ENCODE data around the gene BBS9.
"Not testable (repeated sequence)": the region's sequence is repeated elsewhere in the genome, so short reads cannot be mapped to it uniquely, and the experiment has no call there.

BBS9 gene

DNA sequence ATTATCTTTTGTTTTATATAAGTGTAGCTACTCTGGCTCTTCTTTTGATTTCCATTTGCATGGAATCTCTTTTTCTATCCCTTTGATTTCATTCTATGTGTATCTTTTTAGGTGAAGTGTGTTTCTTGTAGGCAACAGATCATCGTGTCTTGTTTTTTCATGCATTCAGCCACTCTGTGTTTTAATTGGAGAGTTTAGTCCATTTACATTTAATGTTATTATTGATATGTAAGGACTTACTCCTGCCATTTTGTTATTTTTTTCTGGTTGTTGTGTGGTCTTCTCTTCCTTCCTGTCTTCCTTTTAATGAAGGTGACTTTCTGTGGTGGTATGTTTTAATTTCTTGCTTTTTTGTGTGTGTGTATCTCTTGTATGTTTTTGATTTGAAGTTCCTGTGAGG lies 81.6 kb downstream of the BBS9 start:
- Mint-ChIP-seq H3K4me1 (no peaks in the 10 kb centered on the region), H3K27ac (no peak overlapping the region), H3K36me3 (peaks cover 56% of the 10 kb centered on the region), H3K27me3 (no peaks in the 10 kb centered on the region), H3K4me3 (no peak overlapping the region), H3K9me3 (peaks cover 35% of the 10 kb centered on the region)

DNA sequence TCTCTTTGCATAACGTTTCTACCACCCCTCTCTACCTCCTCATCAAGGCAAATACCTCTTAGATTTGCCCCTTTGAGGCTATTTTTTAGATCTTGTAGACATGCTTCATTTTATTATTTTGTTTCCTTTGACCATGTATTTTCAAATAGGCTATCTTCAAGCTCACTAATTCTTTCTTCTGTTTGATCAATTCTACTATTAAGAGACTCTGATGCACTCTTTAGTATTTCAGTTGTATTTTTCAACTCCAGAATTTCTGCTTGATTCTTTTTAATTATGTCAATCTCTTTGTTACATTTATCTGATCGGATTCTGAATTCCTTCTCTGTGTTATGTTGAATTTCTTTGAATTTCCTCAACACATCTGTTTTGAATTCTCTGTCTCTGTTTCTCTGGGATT lies 82.8 kb downstream of the BBS9 start:
- no peaks in the 10 kb centered on the region for H3K27me3 Mint-ChIP-seq
- H3K9me3 Mint-ChIP-seq = peaks cover 35% of the 10 kb centered on the region
- no peak overlapping the region for H3K4me3 Mint-ChIP-seq
- H3K36me3 Mint-ChIP-seq = peaks cover 56% of the 10 kb centered on the region
- H3K27ac Mint-ChIP-seq = no peak overlapping the region
- H3K4me1 Mint-ChIP-seq = no peaks in the 10 kb centered on the region

DNA sequence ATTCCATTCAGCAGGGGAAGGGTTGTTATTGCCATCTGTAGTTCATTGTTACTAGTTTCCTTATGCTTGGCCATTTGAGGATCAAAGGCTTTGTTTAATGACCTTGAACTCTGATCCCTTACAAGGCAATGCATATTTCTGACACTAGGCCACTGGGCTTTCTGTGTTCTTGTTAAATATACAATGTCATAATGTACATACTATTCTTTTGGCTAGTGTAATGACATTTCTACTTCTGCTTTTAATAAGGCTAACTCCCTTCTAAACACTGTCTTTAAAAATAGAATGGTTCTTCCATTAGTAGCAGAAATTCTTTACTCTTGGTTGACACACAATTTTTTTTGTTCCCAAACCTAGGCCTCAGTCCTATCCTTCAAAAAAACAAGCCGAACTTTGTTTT lies 86.6 kb downstream of the BBS9 start:
- no peak overlapping the region for H3K4me3 Mint-ChIP-seq
- peaks cover 38% of the 10 kb centered on the region for H3K36me3 Mint-ChIP-seq
- H3K27me3 Mint-ChIP-seq = no peaks in the 10 kb centered on the region
- peaks cover 15% of the 10 kb centered on the region for H3K9me3 Mint-ChIP-seq
- no peaks in the 10 kb centered on the region for H3K4me1 Mint-ChIP-seq
- H3K27ac Mint-ChIP-seq = no peak overlapping the region

DNA sequence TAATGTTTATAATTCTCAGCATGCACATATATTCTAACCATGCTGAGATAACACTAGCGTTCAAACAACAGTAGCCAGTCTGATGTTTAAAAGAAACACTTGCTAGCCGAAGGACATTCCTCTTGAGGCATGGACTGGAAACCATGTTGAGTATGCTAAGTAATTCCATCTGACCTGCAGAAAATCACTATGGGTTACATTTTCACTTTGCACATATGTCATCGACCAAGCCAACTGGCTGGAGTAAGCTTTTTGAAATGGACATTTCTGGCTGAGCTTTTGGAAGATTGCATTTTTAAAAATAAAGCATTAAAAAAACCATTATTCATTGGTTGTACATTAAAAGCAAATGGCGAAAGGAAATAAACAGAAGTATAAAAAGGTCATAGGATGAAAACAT lies 88.2 kb downstream of the BBS9 start:
- H3K36me3 Mint-ChIP-seq = peaks cover 22% of the 10 kb centered on the region
- no peak overlapping the region for H3K4me3 Mint-ChIP-seq
- no peak overlapping the region for H3K27ac Mint-ChIP-seq
- no peaks in the 10 kb centered on the region for H3K9me3 Mint-ChIP-seq
- H3K27me3 Mint-ChIP-seq = no peaks in the 10 kb centered on the region
- no peaks in the 10 kb centered on the region for H3K4me1 Mint-ChIP-seq

DNA sequence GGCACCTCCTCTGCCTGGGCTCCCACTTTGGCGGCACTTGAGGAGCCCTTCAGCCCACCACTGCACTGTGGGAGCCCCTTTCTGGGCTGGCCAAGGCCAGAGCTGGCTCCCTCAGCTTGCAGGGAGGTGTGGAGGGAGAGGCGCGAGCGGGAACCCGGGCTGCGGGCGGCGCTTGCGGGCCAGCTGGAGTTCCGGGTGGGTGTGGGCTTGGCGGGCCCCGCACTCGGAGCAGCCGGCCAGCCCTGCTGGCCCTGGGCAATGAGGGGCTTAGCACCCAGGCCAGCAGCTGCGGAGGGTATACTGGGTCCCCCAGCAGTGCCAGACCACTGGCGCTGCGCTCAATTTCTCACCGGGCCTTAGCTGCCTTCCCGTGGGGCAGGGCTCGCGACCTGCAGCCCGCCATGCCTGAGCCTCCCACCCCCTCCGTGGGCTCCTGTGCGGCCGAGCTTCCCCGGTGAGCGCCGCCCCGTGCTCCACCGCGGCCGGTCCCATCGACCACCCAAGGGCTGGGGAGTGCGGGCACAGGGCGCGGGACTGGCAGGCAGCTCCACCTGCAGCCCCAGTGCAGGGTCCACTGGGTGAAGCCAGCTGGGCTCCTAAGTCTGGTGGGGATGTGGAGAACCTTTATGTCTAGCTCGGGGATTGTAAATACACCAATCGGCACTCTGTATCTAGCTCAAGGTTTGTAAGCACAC lies 89.6 kb downstream of the BBS9 start:
- not testable (repeated sequence) for H3K4me3 Mint-ChIP-seq, H3K4me1 Mint-ChIP-seq, H3K27ac Mint-ChIP-seq, H3K9me3 Mint-ChIP-seq, H3K27me3 Mint-ChIP-seq
- H3K36me3 Mint-ChIP-seq = peaks cover 18% of the 10 kb centered on the region

DNA sequence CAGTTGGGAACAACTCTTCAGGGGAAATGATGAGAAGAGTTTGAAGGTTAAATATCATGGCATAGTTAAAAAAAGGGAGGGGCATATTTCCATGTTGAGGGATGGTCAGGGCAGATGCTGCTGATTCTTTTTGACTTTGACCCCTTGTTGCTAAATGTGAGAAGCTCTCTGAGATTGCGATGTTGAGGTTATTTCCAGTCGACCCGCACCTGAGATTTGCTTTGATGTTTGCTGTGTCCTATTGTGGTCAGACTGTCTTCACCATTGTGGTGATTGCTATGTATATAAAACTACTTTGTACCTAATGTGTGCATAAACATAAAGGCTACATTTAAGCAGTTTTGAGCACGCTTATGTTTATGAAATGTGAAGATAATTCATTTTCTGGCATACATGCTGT lies 90.9 kb downstream of the BBS9 start:
- Mint-ChIP-seq H3K27me3 (no peaks in the 10 kb centered on the region), H3K27ac (no peak overlapping the region), H3K36me3 (peaks cover 11% of the 10 kb centered on the region), H3K9me3 (no peaks in the 10 kb centered on the region), H3K4me3 (no peak overlapping the region), H3K4me1 (no peaks in the 10 kb centered on the region)

DNA sequence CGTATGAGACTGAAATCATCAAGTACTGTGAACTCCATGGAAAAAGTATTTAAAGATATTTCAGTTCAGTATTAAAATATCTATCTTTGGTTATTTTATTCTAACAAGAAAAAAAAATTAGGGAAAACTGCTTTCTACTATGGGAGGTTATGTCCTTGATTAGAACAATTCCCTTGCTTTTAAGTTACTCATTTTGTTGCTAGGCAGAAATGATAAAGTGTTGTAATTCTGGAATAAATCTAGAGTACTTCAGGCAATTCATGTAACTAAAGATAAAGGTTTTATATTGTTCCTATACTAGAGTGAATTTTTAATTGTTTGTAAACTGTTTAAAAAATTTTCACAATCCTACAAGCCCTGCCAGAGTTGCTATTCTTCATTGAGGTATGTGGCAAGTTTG lies 92.0 kb downstream of the BBS9 start:
- Mint-ChIP-seq H3K4me3 (no peak overlapping the region), H3K9me3 (no peaks in the 10 kb centered on the region), H3K27ac (no peak overlapping the region), H3K36me3 (peaks cover 9% of the 10 kb centered on the region), H3K4me1 (no peaks in the 10 kb centered on the region), H3K27me3 (no peaks in the 10 kb centered on the region)

DNA sequence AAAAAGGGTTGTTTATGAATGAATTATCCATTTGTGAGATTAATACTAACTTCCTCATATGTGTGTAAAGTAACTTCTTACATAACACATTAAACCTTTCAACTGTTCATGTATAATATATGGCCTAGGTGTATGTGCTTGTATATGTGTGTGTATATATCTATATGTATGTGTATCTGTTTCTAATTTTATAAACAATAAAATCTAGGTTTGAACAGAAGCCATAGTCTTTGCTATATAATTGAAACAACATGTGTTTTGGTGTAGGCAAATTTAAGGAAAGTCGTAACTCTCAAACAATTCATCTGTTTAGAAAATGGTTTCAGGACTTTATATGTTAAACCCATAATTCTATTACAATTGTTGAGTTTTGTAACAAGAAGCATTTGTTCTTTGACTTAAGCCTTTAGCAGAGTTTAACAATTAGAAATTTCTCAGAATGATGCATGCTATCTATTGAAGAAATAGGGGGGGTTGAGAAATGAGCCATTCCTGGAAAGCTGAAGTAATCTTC lies 103.3 kb downstream of the BBS9 start:
- H3K27ac Mint-ChIP-seq = no peak overlapping the region
- H3K4me1 Mint-ChIP-seq = no peaks in the 10 kb centered on the region
- H3K36me3 Mint-ChIP-seq = peaks cover 4% of the 10 kb centered on the region
- H3K27me3 Mint-ChIP-seq = no peaks in the 10 kb centered on the region
- H3K9me3 Mint-ChIP-seq = no peaks in the 10 kb centered on the region
- H3K4me3 Mint-ChIP-seq = no peak overlapping the region

DNA sequence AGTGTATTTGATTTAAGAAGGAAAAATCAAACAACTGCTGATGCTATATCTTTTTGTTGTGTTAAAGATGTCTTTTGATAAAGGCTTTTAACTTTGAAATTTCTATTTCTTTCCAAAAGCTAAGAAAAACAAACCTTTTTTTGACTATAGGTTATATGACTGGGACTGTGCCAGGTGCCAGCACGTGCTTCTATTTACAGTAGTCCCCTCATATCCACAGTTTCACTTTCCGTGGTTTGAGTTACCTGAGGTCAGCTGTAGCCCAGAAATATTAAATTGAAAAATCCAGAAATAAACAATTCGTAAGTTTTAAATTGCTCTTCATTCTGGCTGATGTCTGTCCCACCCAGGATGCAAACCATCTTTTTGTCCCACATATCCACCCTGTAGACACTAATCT lies 104.3 kb downstream of the BBS9 start:
- Mint-ChIP-seq H3K36me3 (peaks cover 4% of the 10 kb centered on the region), H3K27me3 (no peaks in the 10 kb centered on the region), H3K4me3 (no peak overlapping the region), H3K9me3 (no peaks in the 10 kb centered on the region), H3K27ac (no peak overlapping the region), H3K4me1 (no peaks in the 10 kb centered on the region)

DNA sequence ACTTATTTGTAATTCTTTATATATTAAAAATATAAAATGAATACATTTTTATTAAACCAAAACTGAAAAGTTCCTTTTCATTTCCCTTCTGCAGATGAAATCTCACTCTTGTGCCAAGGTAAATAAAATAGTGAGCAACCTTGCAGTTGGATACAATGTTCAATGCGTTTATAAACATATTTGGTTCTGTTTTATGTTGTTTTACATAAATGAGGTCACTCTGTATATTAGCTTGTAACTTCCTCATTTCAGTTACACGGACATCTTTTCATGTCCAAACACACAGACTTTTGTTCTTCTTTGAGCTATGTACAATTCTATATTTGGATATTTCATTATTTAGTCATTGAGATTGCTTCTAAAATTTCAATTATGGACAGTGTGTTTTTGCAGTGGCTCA lies 107.7 kb downstream of the BBS9 start:
- Mint-ChIP-seq H3K27ac (no peak overlapping the region), H3K27me3 (no peaks in the 10 kb centered on the region), H3K4me3 (no peak overlapping the region), H3K4me1 (no peaks in the 10 kb centered on the region), H3K36me3 (peaks cover 2% of the 10 kb centered on the region), H3K9me3 (no peaks in the 10 kb centered on the region)

DNA sequence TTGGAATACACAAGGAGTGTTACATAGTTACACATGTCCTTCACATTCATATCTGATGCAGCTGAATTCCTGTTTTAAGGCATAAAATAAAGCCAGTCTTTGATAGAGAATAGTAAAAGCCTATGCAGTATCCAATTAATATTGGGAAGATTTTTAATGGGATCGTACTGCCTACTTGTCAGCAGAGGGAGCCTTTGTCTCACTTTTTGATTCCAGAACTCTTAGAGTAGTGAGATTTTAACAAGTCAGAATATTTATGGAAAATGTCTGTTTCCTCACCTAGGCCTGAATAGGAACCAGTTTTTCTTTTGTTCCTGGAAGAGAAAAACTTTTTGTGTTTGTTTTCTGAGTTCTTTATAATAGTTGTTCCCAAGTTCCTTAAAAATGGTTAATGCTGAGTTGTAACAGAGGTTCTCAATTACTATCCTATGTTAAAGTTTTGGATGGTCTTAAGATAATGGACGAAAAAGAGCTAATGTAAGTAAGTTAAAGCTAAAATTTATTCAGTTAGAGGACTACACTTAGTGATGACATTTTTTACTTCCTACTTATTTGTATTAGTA lies 114.0 kb downstream of the BBS9 start:
- Mint-ChIP-seq H3K27ac (no peak overlapping the region), H3K4me1 (no peaks in the 10 kb centered on the region), H3K27me3 (no peaks in the 10 kb centered on the region), H3K9me3 (no peaks in the 10 kb centered on the region), H3K4me3 (no peak overlapping the region), H3K36me3 (peaks cover 2% of the 10 kb centered on the region)

DNA sequence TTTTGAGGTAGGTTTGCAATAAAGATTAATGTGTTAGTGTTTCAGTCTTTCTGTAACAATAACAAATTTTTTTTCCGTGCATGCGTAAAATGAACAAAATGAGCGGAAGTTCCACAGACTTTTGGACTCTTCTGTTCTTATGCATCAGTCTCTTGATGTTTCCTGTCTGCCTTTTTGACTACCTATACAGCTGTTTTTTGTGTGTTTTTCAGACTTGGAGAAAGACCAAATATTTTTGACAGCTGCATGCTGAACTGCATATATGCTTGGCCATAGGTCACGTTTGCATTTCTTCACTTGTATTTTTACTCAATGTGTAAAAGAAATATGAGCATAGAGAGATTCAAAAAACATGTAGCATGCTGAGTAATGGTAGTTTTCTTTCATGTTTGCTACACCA lies 119.3 kb downstream of the BBS9 start:
- Mint-ChIP-seq H3K4me3 (no peak overlapping the region), H3K36me3 (peaks cover 23% of the 10 kb centered on the region), H3K4me1 (no peaks in the 10 kb centered on the region), H3K9me3 (no peaks in the 10 kb centered on the region), H3K27ac (no peak overlapping the region), H3K27me3 (no peaks in the 10 kb centered on the region)

DNA sequence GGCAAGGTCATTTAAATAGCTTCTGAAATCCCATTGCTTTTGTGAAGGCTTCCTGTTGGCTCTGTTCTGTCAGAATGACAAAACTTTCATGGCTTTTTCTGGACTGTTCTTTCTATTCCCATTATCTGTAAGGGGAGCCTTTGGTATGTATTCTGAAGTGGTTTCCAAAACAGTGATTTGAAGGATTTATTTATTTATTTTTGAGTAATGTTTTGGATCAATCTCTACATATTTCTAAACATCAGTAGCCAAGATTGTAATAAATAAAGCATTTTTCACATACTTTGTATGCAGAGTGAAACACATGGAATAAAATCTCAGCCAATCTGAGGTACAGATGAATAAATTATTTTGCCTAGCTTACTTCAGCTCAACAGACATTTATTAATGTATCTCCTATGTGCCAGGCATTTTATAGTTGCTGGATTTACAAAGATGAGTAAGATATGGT lies 121.1 kb downstream of the BBS9 start:
- Mint-ChIP-seq H3K27ac (no peak overlapping the region), H3K36me3 (peaks cover 23% of the 10 kb centered on the region), H3K4me1 (no peaks in the 10 kb centered on the region), H3K4me3 (no peak overlapping the region), H3K9me3 (no peaks in the 10 kb centered on the region), H3K27me3 (no peaks in the 10 kb centered on the region)

DNA sequence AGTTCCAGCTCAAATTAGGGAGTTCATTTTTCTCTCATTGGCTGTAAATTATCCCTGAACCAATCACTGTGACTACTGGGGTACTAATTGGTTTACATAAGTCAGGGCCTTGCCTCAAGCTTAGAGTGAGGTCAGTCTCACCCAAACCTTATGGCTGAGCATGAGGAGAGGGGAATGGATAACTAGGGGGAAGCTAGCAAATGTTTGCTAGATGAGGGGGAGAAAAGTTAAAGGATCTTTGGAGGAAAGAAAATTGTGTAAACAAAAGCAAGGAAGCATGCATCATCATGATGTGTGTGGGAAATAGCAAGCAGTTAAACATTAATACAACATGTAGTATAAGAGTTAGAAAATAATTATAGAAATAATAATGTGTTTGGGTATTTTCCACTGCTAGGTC lies 121.9 kb downstream of the BBS9 start:
- Mint-ChIP-seq H3K4me3 (no peak overlapping the region), H3K4me1 (no peaks in the 10 kb centered on the region), H3K27me3 (no peaks in the 10 kb centered on the region), H3K27ac (no peak overlapping the region), H3K36me3 (peaks cover 23% of the 10 kb centered on the region), H3K9me3 (no peaks in the 10 kb centered on the region)

DNA sequence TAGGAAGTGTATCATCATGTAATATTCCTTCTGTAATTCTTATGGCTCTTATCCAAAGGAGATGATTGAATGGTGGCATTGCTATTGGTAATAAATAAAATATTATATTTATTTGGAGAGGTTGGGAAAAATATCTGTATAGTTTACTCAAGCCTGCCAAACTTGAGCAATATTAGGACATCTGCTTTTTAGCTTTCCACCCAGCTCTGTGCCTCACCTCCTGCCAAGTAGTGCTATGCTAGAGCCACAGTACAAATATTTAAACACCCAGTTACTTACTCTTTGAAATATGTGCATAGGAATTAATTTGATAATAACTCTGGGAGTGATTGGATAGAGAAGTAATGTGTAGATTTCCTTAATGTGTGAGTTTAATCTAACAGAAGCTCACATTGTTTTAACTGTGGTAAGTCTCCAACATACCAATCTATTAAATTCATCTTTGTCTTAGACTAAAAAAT lies 129.2 kb downstream of the BBS9 start:
- H3K9me3 Mint-ChIP-seq = no peaks in the 10 kb centered on the region
- H3K27ac Mint-ChIP-seq = no peak overlapping the region
- H3K27me3 Mint-ChIP-seq = no peaks in the 10 kb centered on the region
- H3K4me1 Mint-ChIP-seq = peaks cover 4% of the 10 kb centered on the region
- peaks cover 10% of the 10 kb centered on the region for H3K36me3 Mint-ChIP-seq
- H3K4me3 Mint-ChIP-seq = no peak overlapping the region

DNA sequence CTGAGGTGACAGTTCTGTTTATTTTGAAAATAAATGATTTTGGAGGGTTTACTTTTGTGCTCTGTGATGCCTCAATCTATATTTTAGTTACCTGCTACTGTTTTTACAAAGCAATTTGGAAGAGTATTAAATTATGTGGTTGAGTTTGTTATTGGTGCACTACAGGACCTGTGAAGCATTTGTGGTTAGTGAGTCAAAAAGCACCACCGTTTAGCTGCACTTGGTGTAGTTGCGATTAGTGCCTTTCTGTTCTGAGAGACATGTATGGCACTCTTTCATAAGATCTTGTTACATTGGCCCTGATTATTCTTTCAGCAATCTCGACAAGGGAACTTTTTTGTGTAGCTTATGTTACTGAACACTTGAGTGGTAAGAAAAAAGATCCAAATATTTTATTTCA lies 132.2 kb downstream of the BBS9 start:
- Mint-ChIP-seq H3K36me3 (peaks cover 23% of the 10 kb centered on the region), H3K9me3 (no peaks in the 10 kb centered on the region), H3K27me3 (no peaks in the 10 kb centered on the region), H3K27ac (no peak overlapping the region), H3K4me1 (peaks cover 4% of the 10 kb centered on the region), H3K4me3 (no peak overlapping the region)

DNA sequence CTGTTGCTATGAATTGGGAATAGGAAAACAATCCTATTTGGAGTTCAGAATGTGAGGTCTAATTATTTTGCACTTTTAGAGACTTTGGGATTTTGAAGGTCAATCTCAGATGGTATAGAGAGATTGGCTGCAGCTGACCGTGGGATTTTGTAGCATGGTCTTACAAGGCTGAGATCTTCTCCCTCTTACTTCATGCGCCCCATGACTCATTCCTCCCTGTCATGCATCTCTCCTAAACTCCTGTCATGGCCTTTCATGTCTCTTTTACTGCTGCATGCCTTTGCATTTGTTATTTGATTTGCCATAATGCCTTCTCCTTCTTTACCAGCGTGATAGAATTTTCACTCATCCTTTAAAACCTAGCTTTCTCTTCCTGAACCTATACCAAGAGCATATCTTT lies 133.1 kb downstream of the BBS9 start:
- H3K4me1 Mint-ChIP-seq = peaks cover 4% of the 10 kb centered on the region

More for the DNA sequence above, 133.1 kb downstream of the BBS9 start:
- Mint-ChIP-seq H3K9me3 (no peaks in the 10 kb centered on the region), H3K4me3 (no peak overlapping the region), H3K27me3 (no peaks in the 10 kb centered on the region), H3K36me3 (peaks cover 24% of the 10 kb centered on the region), H3K27ac (no peak overlapping the region)
